ENCODE data around the gene CRNN. TPM values are rescaled to one million over a fixed set of nuclear protein-coding genes. Genes with fewer than 3 reads are reported as not detected.

Gene CRNN
- polyA plus RNA-seq, 1 donor from 2014 or later: not detected

GRCh38 chr1:152394151-152394550, 19.9 kb downstream of the CRNN start:
- Histone ChIP-seq H3K27ac (ENCODE audit: low read length) (no peak overlapping the region), H3F3A (ENCODE audit: insufficient read depth, low read length, poor library complexity, severe bottlenecking) (no peaks in the 10 kb centered on the region), H3K36me3 (ENCODE audit: insufficient read depth, low read length) (no peaks in the 10 kb centered on the region), H3K27me3 (ENCODE audit: insufficient read depth, low read depth, low read length) (no peaks in the 10 kb centered on the region), H2AFZ (ENCODE audit: low read depth, low read length) (no peak overlapping the region), H3K9me3 (ENCODE audit: low read length) (no peaks in the 10 kb centered on the region), H3K4me3 (ENCODE audit: low read length) (no peak overlapping the region), H3K4me2 (ENCODE audit: low read length) (no peak overlapping the region), H3K9me2 (ENCODE audit: insufficient read depth, low read length) (no peaks in the 10 kb centered on the region), H4K20me1 (ENCODE audit: insufficient read depth) (no peaks in the 10 kb centered on the region), H3K79me2 (replicated peaks; ENCODE audit: insufficient read depth, low read length) (no peaks in the 10 kb centered on the region), H3K9ac (ENCODE audit: low read length) (no peak overlapping the region)
- no peak for TF ChIP-seq CTCF (IDR thresholded peaks at IDR 0.05; ENCODE audit: poor library complexity, severe bottlenecking)
- no peak for TF ChIP-seq REST (IDR thresholded peaks at IDR 0.05; ENCODE audit: borderline replicate concordance)
- no peak for TF ChIP-seq EP300 (conservative IDR thresholded peaks at IDR 0.05; ENCODE audit: poor library complexity, severe bottlenecking)
- no peak for TF ChIP-seq EZH2 (IDR thresholded peaks at IDR 0.05; ENCODE audit: borderline replicate concordance, insufficient read depth, low read length, poor library complexity, severe bottlenecking)
- no peak for TF ChIP-seq RAD21 (conservative IDR thresholded peaks at IDR 0.05)

DNA sequence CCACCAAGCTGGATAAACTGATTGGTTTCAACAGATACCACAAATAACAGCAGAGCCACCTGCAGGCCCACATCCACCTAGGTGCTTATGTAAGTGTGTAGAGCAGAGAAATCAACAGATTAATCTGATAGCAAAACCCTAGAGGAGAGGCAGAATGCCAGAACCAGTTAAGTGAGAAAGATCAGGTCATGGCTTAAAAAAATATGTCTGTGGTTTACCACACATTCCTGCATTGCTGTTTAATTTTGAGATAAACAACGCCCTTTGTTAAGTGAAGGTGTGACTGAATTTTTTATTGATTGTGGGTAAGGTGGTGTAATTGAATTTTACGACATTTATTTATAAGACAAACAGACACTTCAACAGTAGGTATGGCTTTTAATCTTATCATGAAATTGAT, 21.2 kb downstream of the CRNN start:
- TF ChIP-seq SMC3 (conservative IDR thresholded peaks at IDR 0.05; ENCODE audit: poor library complexity): no peak
- no peak for TF ChIP-seq TAF1 (IDR thresholded peaks at IDR 0.05; ENCODE audit: low read depth)
- no peak for TF ChIP-seq MXI1 (conservative IDR thresholded peaks at IDR 0.05; ENCODE audit: poor library complexity, severe bottlenecking)
- TF ChIP-seq POLR2AphosphoS5 (IDR thresholded peaks at IDR 0.05): no peak
- no peak for TF ChIP-seq REST (IDR thresholded peaks at IDR 0.05; ENCODE audit: borderline replicate concordance)
- TF ChIP-seq EP300 (conservative IDR thresholded peaks at IDR 0.05; ENCODE audit: poor library complexity, severe bottlenecking): no peak
- TF ChIP-seq CTCF (IDR thresholded peaks at IDR 0.05; ENCODE audit: poor library complexity, severe bottlenecking): no peak
- Histone ChIP-seq H3K9me2 (ENCODE audit: insufficient read depth, low read length) (no peaks in the 10 kb centered on the region), H2AFZ (ENCODE audit: low read depth, low read length) (no peak overlapping the region), H4K20me1 (ENCODE audit: insufficient read depth) (no peaks in the 10 kb centered on the region), H3K36me3 (ENCODE audit: insufficient read depth, low read length) (no peaks in the 10 kb centered on the region), H3K27me3 (ENCODE audit: insufficient read depth, low read depth, low read length) (no peaks in the 10 kb centered on the region), H3K9me3 (ENCODE audit: low read length) (no peaks in the 10 kb centered on the region), H3K4me2 (ENCODE audit: low read length) (no peak overlapping the region), H3K4me3 (ENCODE audit: low read length) (no peak overlapping the region), H3K79me2 (replicated peaks; ENCODE audit: insufficient read depth, low read length) (no peaks in the 10 kb centered on the region), H3F3A (ENCODE audit: insufficient read depth, low read length, poor library complexity, severe bottlenecking) (no peaks in the 10 kb centered on the region), H3K27ac (ENCODE audit: low read length) (no peak overlapping the region), H3K9ac (ENCODE audit: low read length) (no peak overlapping the region)

Measured in neural cell (in vitro differentiated cells).